Measurements from ENCODE around the gene MYO1E.

Gene MYO1E

GRCh38 chr15:59115047-59115446, 257.6 kb downstream of the MYO1E start:
- Histone ChIP-seq H3K36me3 (ENCODE audit: control insufficient read depth, insufficient read depth, low read length) (no peaks in the 10 kb centered on the region), H3K9me3 (ENCODE audit: control insufficient read depth, low read length) (no peaks in the 10 kb centered on the region), H3K27me3 (replicated peaks; ENCODE audit: control insufficient read depth, insufficient read depth, low read length, poor library complexity, severe bottlenecking) (no peaks in the 10 kb centered on the region), H3K27ac (ENCODE audit: insufficient read depth, low read length, poor library complexity, severe bottlenecking) (no peak overlapping the region), H3K4me1 (ENCODE audit: control insufficient read depth, insufficient read depth, low read length, poor library complexity, severe bottlenecking) (no peaks in the 10 kb centered on the region), H3K4me3 (ENCODE audit: insufficient read depth, low read depth, low read length, poor library complexity, severe bottlenecking) (no peak overlapping the region)
- DNase-seq: no peak

- Histone ChIP-seq H3K27ac (ENCODE audit: insufficient read depth, low read length, poor library complexity, severe bottlenecking) (no peak overlapping the region), H3K4me3 (ENCODE audit: insufficient read depth, low read depth, low read length, poor library complexity, severe bottlenecking) (no peak overlapping the region), H3K36me3 (ENCODE audit: control insufficient read depth, insufficient read depth, low read length) (no peaks in the 10 kb centered on the region), H3K9me3 (ENCODE audit: control insufficient read depth, low read length) (no peaks in the 10 kb centered on the region), H3K27me3 (replicated peaks; ENCODE audit: control insufficient read depth, insufficient read depth, low read length, poor library complexity, severe bottlenecking) (no peaks in the 10 kb centered on the region), H3K4me1 (ENCODE audit: control insufficient read depth, insufficient read depth, low read length, poor library complexity, severe bottlenecking) (no peaks in the 10 kb centered on the region)
- no peak for DNase-seq
Measured at GRCh38 chr15:59111251-59111650, 261.4 kb downstream of the MYO1E start.

GRCh38 chr15:59105854-59106253, 266.8 kb downstream of the MYO1E start:
- no peaks in the 10 kb centered on the region for H3K27me3 ChIP-seq (replicated peaks; ENCODE audit: control insufficient read depth, insufficient read depth, low read length, poor library complexity, severe bottlenecking)
- no peaks in the 10 kb centered on the region for H3K36me3 ChIP-seq (ENCODE audit: control insufficient read depth, insufficient read depth, low read length)
- no peak overlapping the region for H3K27ac ChIP-seq (ENCODE audit: insufficient read depth, low read length, poor library complexity, severe bottlenecking)
- H3K4me1 ChIP-seq (ENCODE audit: control insufficient read depth, insufficient read depth, low read length, poor library complexity, severe bottlenecking): peaks cover 6% of the 10 kb centered on the region
- no peaks in the 10 kb centered on the region for H3K9me3 ChIP-seq (ENCODE audit: control insufficient read depth, low read length)
- no peak overlapping the region for H3K4me3 ChIP-seq (ENCODE audit: insufficient read depth, low read depth, low read length, poor library complexity, severe bottlenecking)
- no peak for DNase-seq

GRCh38 chr15:59104912-59105732, 267.5 kb downstream of the MYO1E start, which contains the start of gene CCNB2:
TSS of gene CCNB2 (plus strand) at chr15:59105146. CDS start at chr15:59105269, 123 bp downstream.
- peak within 1 kb of the TSS; percentile 71 for H3K4me3 ChIP-seq (ENCODE audit: insufficient read depth, low read depth, low read length, poor library complexity, severe bottlenecking)
- DNase-seq: peak; percentile 71 to 80 (median 77)
- peaks cover 6% of the 10 kb centered on the region for H3K4me1 ChIP-seq (ENCODE audit: control insufficient read depth, insufficient read depth, low read length, poor library complexity, severe bottlenecking)
- H3K27ac ChIP-seq (ENCODE audit: insufficient read depth, low read length, poor library complexity, severe bottlenecking): peak within 1 kb of the TSS; percentile 71
- H3K27me3 ChIP-seq (replicated peaks; ENCODE audit: control insufficient read depth, insufficient read depth, low read length, poor library complexity, severe bottlenecking): no peaks in the 10 kb centered on the region
- no peaks in the 10 kb centered on the region for H3K36me3 ChIP-seq (ENCODE audit: control insufficient read depth, insufficient read depth, low read length)
- H3K9me3 ChIP-seq (ENCODE audit: control insufficient read depth, low read length): no peaks in the 10 kb centered on the region

- DNase-seq: no peak
- H3K4me3 ChIP-seq (ENCODE audit: insufficient read depth, low read depth, low read length, poor library complexity, severe bottlenecking): peak overlapping the region; percentile 71
- no peaks in the 10 kb centered on the region for H3K36me3 ChIP-seq (ENCODE audit: control insufficient read depth, insufficient read depth, low read length)
Measured at GRCh38 chr15:59104602-59104911, 268.1 kb downstream of the MYO1E start.

GRCh38 chr15:59099162-59099685, 273.4 kb downstream of the MYO1E start:
- no peak for DNase-seq
- Histone ChIP-seq H3K4me3 (ENCODE audit: insufficient read depth, low read depth, low read length, poor library complexity, severe bottlenecking) (no peak overlapping the region), H3K36me3 (ENCODE audit: control insufficient read depth, insufficient read depth, low read length) (peaks cover 21% of the 10 kb centered on the region), H3K27me3 (replicated peaks; ENCODE audit: control insufficient read depth, insufficient read depth, low read length, poor library complexity, severe bottlenecking) (no peaks in the 10 kb centered on the region), H3K27ac (ENCODE audit: insufficient read depth, low read length, poor library complexity, severe bottlenecking) (no peak overlapping the region), H3K9me3 (ENCODE audit: control insufficient read depth, low read length) (no peaks in the 10 kb centered on the region), H3K4me1 (ENCODE audit: control insufficient read depth, insufficient read depth, low read length, poor library complexity, severe bottlenecking) (peaks cover 1% of the 10 kb centered on the region)

More at GRCh38 chr15:59104602-59104911, 268.1 kb downstream of the MYO1E start:
- Histone ChIP-seq H3K4me1 (ENCODE audit: control insufficient read depth, insufficient read depth, low read length, poor library complexity, severe bottlenecking) (peaks cover 6% of the 10 kb centered on the region), H3K27me3 (replicated peaks; ENCODE audit: control insufficient read depth, insufficient read depth, low read length, poor library complexity, severe bottlenecking) (no peaks in the 10 kb centered on the region), H3K9me3 (ENCODE audit: control insufficient read depth, low read length) (no peaks in the 10 kb centered on the region), H3K27ac (ENCODE audit: insufficient read depth, low read length, poor library complexity, severe bottlenecking) (peak overlapping the region; percentile 71)

GRCh38 chr15:59096429-59096828, 276.2 kb downstream of the MYO1E start:
- Histone ChIP-seq H3K27me3 (replicated peaks; ENCODE audit: control insufficient read depth, insufficient read depth, low read length, poor library complexity, severe bottlenecking) (no peaks in the 10 kb centered on the region), H3K36me3 (ENCODE audit: control insufficient read depth, insufficient read depth, low read length) (peaks cover 38% of the 10 kb centered on the region), H3K27ac (ENCODE audit: insufficient read depth, low read length, poor library complexity, severe bottlenecking) (no peak overlapping the region), H3K4me1 (ENCODE audit: control insufficient read depth, insufficient read depth, low read length, poor library complexity, severe bottlenecking) (no peaks in the 10 kb centered on the region), H3K4me3 (ENCODE audit: insufficient read depth, low read depth, low read length, poor library complexity, severe bottlenecking) (no peak overlapping the region), H3K9me3 (ENCODE audit: control insufficient read depth, low read length) (no peaks in the 10 kb centered on the region)
- DNase-seq: no peak

- no peaks in the 10 kb centered on the region for H3K9me3 ChIP-seq (ENCODE audit: control insufficient read depth, low read length)
- peaks cover 50% of the 10 kb centered on the region for H3K36me3 ChIP-seq (ENCODE audit: control insufficient read depth, insufficient read depth, low read length)
- H3K4me3 ChIP-seq (ENCODE audit: insufficient read depth, low read depth, low read length, poor library complexity, severe bottlenecking): no peak overlapping the region
- H3K27me3 ChIP-seq (replicated peaks; ENCODE audit: control insufficient read depth, insufficient read depth, low read length, poor library complexity, severe bottlenecking): no peaks in the 10 kb centered on the region
- no peak overlapping the region for H3K27ac ChIP-seq (ENCODE audit: insufficient read depth, low read length, poor library complexity, severe bottlenecking)
- no peaks in the 10 kb centered on the region for H3K4me1 ChIP-seq (ENCODE audit: control insufficient read depth, insufficient read depth, low read length, poor library complexity, severe bottlenecking)
- DNase-seq: no peak
Measured at GRCh38 chr15:59094077-59094476, 278.6 kb downstream of the MYO1E start.

GRCh38 chr15:59087731-59088130, 284.9 kb downstream of the MYO1E start:
- Histone ChIP-seq H3K36me3 (ENCODE audit: control insufficient read depth, insufficient read depth, low read length) (peaks cover 29% of the 10 kb centered on the region), H3K27ac (ENCODE audit: insufficient read depth, low read length, poor library complexity, severe bottlenecking) (no peak overlapping the region), H3K9me3 (ENCODE audit: control insufficient read depth, low read length) (no peaks in the 10 kb centered on the region), H3K4me1 (ENCODE audit: control insufficient read depth, insufficient read depth, low read length, poor library complexity, severe bottlenecking) (no peaks in the 10 kb centered on the region), H3K27me3 (replicated peaks; ENCODE audit: control insufficient read depth, insufficient read depth, low read length, poor library complexity, severe bottlenecking) (no peaks in the 10 kb centered on the region), H3K4me3 (ENCODE audit: insufficient read depth, low read depth, low read length, poor library complexity, severe bottlenecking) (no peak overlapping the region)
- no peak for DNase-seq

Data from effector memory CD4-positive, alpha-beta T cell (primary cell).